ENCODE data around the gene ATG4C.

The ATG4C gene

GRCh38 chr1:62905309-62905708 is 121.4 kb downstream of the ATG4C start:
- no peak overlapping the region for H3K27ac ChIP-seq

GRCh38 chr1:62905872-62906271 is 121.9 kb downstream of the ATG4C start:
- TF ChIP-seq CTCF (conservative IDR thresholded peaks at IDR 0.05), result no peak
- H3K27ac ChIP-seq, result no peak overlapping the region

More at GRCh38 chr1:62905309-62905708, 121.4 kb downstream of the ATG4C start:
- TF ChIP-seq CTCF (conservative IDR thresholded peaks at IDR 0.05) (no peak), ZFX (IDR thresholded peaks at IDR 0.05) (no peak)

GRCh38 chr1:62906428-62906886 is 122.5 kb downstream of the ATG4C start:
- H3K27ac ChIP-seq, result no peak overlapping the region

GRCh38 chr1:62908168-62908695 is 124.3 kb downstream of the ATG4C start:
- TF ChIP-seq CTCF (conservative IDR thresholded peaks at IDR 0.05), result no peak
- TF ChIP-seq ZFX (IDR thresholded peaks at IDR 0.05), result no peak
- no peak overlapping the region for H3K27ac ChIP-seq

More at GRCh38 chr1:62906428-62906886, 122.5 kb downstream of the ATG4C start:
- no peak for TF ChIP-seq ZFX (IDR thresholded peaks at IDR 0.05)
- TF ChIP-seq CTCF (conservative IDR thresholded peaks at IDR 0.05), result peak; percentile 68

- H3K27ac ChIP-seq, result no peak overlapping the region
- TF ChIP-seq CTCF (conservative IDR thresholded peaks at IDR 0.05) (peak; percentile 87), ZFX (IDR thresholded peaks at IDR 0.05) (no peak)
Measured at GRCh38 chr1:62912028-62912638, 128.2 kb downstream of the ATG4C start.
